Keratinocyte (primary cell): ENCODE results near the gene S1PR2. TPM values are rescaled to one million over a fixed set of nuclear protein-coding genes. Genes with fewer than 3 reads are reported as not detected.

Source experiments
- DNase-seq: peaks from one replicate; pipeline ENCODE4 v3.0.0-alpha.2; 2011; ENCODE audit warnings: low read depth, missing footprints, low spot score
- FAIRE-seq: peaks from 2 replicates; lab custom pipeline; 2011; peaks lifted over from hg19 to GRCh38; lab: Jason Lieb, UNC
- H2AFZ ChIP-seq: 2 replicates; pipeline ENCODE4 v1.6.0; 2012; ENCODE audit warnings: low read length, control low read depth, inconsistent platforms; ENCODE audit not compliant: control insufficient read depth
- H3K27ac ChIP-seq: 2 replicates; pipeline ENCODE4 v1.5.1; 2011; ENCODE audit warnings: low read length; ENCODE audit not compliant: control insufficient read depth, insufficient read depth
- H3K27me3 ChIP-seq: 3 replicates; pipeline ENCODE4 v1.6.0; 2011; ENCODE audit warnings: low read length; ENCODE audit not compliant: control insufficient read depth, insufficient read depth; ENCODE audit errors: extremely low read depth
- H3K36me3 ChIP-seq, 2 experiments: 2 replicates in 1 of 2; 3 replicates in 1 of 2; pipeline ENCODE4 v1.5.1; 2011; ENCODE audit warnings: low read length in 2 of 2, mild to moderate bottlenecking in 1 of 2; ENCODE audit not compliant: control insufficient read depth in 2 of 2, insufficient read depth in 2 of 2; ENCODE audit errors: extremely low read depth in 1 of 2
- H3K4me1 ChIP-seq: 3 replicates; pipeline ENCODE4 v1.5.1; 2011; ENCODE audit warnings: low read length; ENCODE audit not compliant: control insufficient read depth, insufficient read depth; ENCODE audit errors: extremely low read depth
- H3K4me2 ChIP-seq: 3 replicates; pipeline ENCODE4 v1.6.0; 2011; ENCODE audit warnings: low read depth, low read length; ENCODE audit not compliant: control insufficient read depth, insufficient read depth; ENCODE audit errors: extremely low read depth
- H3K4me3 ChIP-seq, 3 experiments: fragments of 200-600 bp in 1 of 3; sonication (generic) in 1 of 3; 2 replicates in 2 of 3; 3 replicates in 1 of 3; pipeline ENCODE4 v1.5.1; 2011 to 2016; ENCODE audit warnings: low read length in 3 of 3, mild to moderate bottlenecking in 3 of 3, control low read depth in 2 of 3, inconsistent platforms in 1 of 3, low read depth in 1 of 3, mixed read lengths in 1 of 3, mixed run types in 1 of 3, moderate library complexity in 1 of 3; ENCODE audit not compliant: control insufficient read depth in 2 of 3, insufficient read depth in 2 of 3; ENCODE audit errors: extremely low read depth in 1 of 3
- H3K79me2 ChIP-seq: 2 replicates; pipeline ENCODE4 v1.6.0; 2012; ENCODE audit warnings: low read length; ENCODE audit not compliant: control insufficient read depth, insufficient read depth
- H3K9ac ChIP-seq: 3 replicates; pipeline ENCODE4 v1.6.0; 2011; ENCODE audit warnings: low read length; ENCODE audit not compliant: control insufficient read depth, insufficient read depth; ENCODE audit errors: extremely low read depth
- H3K9me1 ChIP-seq: 3 replicates; pipeline ENCODE4 v1.6.0; 2011; ENCODE audit warnings: low read length; ENCODE audit not compliant: control insufficient read depth, insufficient read depth; ENCODE audit errors: extremely low read depth
- H3K9me3 ChIP-seq: 2 replicates; pipeline ENCODE4 v1.5.1; 2012; ENCODE audit warnings: low read depth, low read length; ENCODE audit not compliant: control insufficient read depth
- H4K20me1 ChIP-seq: 3 replicates; pipeline ENCODE4 v1.6.0; 2011; ENCODE audit warnings: low read length; ENCODE audit not compliant: control insufficient read depth, insufficient read depth; ENCODE audit errors: extremely low read depth
- EZH2 ChIP-seq: IDR thresholded peaks from one replicate; pipeline ENCODE4 v1.6.1; 2012; ENCODE audit warnings: inconsistent platforms, mild to moderate bottlenecking, low read length, moderate library complexity
- dilution Hi-C: fragments of 300-500 bp; cut with MboI; formaldehyde crosslinking; loops from one replicate; pipeline ENCODE4 v1.7.0; 2020; ENCODE audit warnings: low sequenced_read_pairs; ENCODE audit not compliant: extremely low pct_ligation_motif_present
- polyA plus RNA-seq, 5 experiments: library from polyadenylated mRNA; depleted of rRNA in 3 of 5; stranded (reverse) in 3 of 5; stranded (forward) in 1 of 5; unstranded in 1 of 5; fragments of >200 nt; gene quantifications; 1 replicate in 1 of 5; 2 replicates in 3 of 5; 3 replicates in 1 of 5; pipeline versions ENCODE4 v1.2.1 to v1.2.3, GENCODE V29; 2011 to 2012; ENCODE audit warnings: missing spikeins in 2 of 5, low read depth in 1 of 5, low replicate concordance in 1 of 5
- TF ChIP-seq, protein P1 (sequence below), 3 experiments: IDR thresholded peaks in 1 of 3; conservative IDR thresholded peaks in 1 of 3; optimal IDR thresholded peaks in 1 of 3; 2 replicates in 2 of 3; 3 replicates in 1 of 3; pipeline versions ENCODE3 to v1.5.1; 2011; ENCODE audit warnings: low read length in 3 of 3, mild to moderate bottlenecking in 3 of 3, moderate library complexity in 2 of 3, control low read depth in 1 of 3, inconsistent platforms in 1 of 3; ENCODE audit not compliant: insufficient read depth in 2 of 3; ENCODE audit errors: extremely low read depth in 1 of 3

The S1PR2 gene
- polyA plus RNA-seq, 1 donor (not counting 4 experiments of a cell fraction or from before 2014, with no cell fraction given) = 1.6 TPM

DNA sequence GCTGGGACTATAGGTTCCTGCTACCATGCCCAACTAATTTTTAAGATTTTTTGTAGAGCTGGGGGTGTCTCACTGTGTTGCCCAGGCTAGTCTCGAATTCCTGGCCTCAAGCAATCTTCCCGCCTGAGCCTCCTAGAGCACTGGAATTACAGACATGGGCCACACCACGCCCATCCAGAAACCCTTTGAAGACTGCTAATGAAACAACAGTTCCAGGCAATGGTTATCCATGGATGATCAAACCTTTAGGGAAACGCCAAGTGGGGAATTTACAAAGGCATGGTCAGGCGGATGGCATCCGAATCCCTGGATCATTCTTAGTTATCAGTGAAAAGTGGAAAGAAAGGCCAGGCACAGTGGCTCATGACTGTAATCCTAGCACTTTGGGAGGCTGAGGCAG lies 19.4 kb downstream of the S1PR2 start:
- TF ChIP-seq, protein P1, sequence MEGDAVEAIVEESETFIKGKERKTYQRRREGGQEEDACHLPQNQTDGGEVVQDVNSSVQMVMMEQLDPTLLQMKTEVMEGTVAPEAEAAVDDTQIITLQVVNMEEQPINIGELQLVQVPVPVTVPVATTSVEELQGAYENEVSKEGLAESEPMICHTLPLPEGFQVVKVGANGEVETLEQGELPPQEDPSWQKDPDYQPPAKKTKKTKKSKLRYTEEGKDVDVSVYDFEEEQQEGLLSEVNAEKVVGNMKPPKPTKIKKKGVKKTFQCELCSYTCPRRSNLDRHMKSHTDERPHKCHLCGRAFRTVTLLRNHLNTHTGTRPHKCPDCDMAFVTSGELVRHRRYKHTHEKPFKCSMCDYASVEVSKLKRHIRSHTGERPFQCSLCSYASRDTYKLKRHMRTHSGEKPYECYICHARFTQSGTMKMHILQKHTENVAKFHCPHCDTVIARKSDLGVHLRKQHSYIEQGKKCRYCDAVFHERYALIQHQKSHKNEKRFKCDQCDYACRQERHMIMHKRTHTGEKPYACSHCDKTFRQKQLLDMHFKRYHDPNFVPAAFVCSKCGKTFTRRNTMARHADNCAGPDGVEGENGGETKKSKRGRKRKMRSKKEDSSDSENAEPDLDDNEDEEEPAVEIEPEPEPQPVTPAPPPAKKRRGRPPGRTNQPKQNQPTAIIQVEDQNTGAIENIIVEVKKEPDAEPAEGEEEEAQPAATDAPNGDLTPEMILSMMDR (optimal IDR thresholded peaks at IDR 0.05 in 1 of 3, IDR thresholded peaks at IDR 0.05 in 1 of 3, conservative IDR thresholded peaks at IDR 0.05 in 1 of 3; ENCODE audit: extremely low read depth in 1 of 3, insufficient read depth in 2 of 3, low read length in 3 of 3) = no peak
- no peak for TF ChIP-seq EZH2
- no peak overlapping the region for H2AFZ ChIP-seq
- no peaks in the 10 kb centered on the region for H3K9me1 ChIP-seq
- FAIRE-seq = no peak
- dilution Hi-C loops = no loop called here
- no peaks in the 10 kb centered on the region for H3K79me2 ChIP-seq
- no peaks in the 10 kb centered on the region for H3K27me3 ChIP-seq
- H4K20me1 ChIP-seq = no peaks in the 10 kb centered on the region
- DNase-seq = no peak
- H3K27ac ChIP-seq = no peak overlapping the region
- peaks cover 3% of the 10 kb centered on the region for H3K4me1 ChIP-seq
- no peaks in the 10 kb centered on the region for H3K36me3 ChIP-seq
- H3K4me2 ChIP-seq = no peak overlapping the region
- H3K9me3 ChIP-seq = no peaks in the 10 kb centered on the region
- no peak overlapping the region for H3K9ac ChIP-seq
- no peak overlapping the region for H3K4me3 ChIP-seq

DNA sequence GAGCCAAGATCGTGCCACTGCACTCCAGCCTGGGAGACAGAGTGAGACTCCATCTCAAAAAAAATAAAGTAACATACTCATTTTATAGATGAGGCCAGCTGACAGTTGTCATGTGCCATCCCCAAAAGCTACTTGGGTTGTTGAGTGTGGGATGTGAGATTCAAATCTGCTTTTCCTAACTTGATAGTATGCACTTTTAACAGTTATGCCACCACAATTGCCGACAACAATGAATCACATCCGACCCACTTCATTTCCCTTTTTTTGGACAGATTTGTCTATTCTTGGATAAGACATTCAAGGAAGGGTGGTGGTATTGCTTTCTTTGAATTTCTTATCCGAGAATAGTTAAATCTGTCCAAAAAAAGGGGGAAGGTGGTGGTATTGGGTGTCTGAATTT lies 20.1 kb downstream of the S1PR2 start:
- Histone ChIP-seq H3K4me3 (no peak overlapping the region), H3K9ac (no peak overlapping the region), H3K4me2 (no peak overlapping the region), H2AFZ (no peak overlapping the region), H3K36me3 (no peaks in the 10 kb centered on the region), H3K27ac (no peak overlapping the region), H4K20me1 (no peaks in the 10 kb centered on the region), H3K9me1 (no peaks in the 10 kb centered on the region), H3K27me3 (no peaks in the 10 kb centered on the region), H3K4me1 (peaks cover 3% of the 10 kb centered on the region), H3K79me2 (no peaks in the 10 kb centered on the region), H3K9me3 (no peaks in the 10 kb centered on the region)
- DNase-seq (no peak), FAIRE-seq (no peak)
- TF ChIP-seq, protein P1 (optimal IDR thresholded peaks at IDR 0.05 in 1 of 3, IDR thresholded peaks at IDR 0.05 in 1 of 3, conservative IDR thresholded peaks at IDR 0.05 in 1 of 3; ENCODE audit: extremely low read depth in 1 of 3, insufficient read depth in 2 of 3, low read length in 3 of 3) = no peak
- dilution Hi-C loops = no loop called here
